GM06990 (cell line): Measurements from ENCODE around the gene MTARC1.

Source experiments
- DNase-seq: peaks from one replicate; pipeline ENCODE4 v3.0.0-alpha.2; 2011; ENCODE audit not compliant: insufficient read length; ENCODE audit errors: extremely low read depth
- H3K27me3 ChIP-seq: replicated peaks from 2 replicates; pipeline ENCODE4 v1.6.0; 2011; ENCODE audit warnings: low read length; ENCODE audit not compliant: control insufficient read depth, insufficient read depth
- H3K36me3 ChIP-seq: 2 replicates; pipeline ENCODE4 v1.5.1; 2011; ENCODE audit warnings: low read length; ENCODE audit not compliant: control insufficient read depth, insufficient read depth
- H3K4me3 ChIP-seq: replicated peaks from 2 replicates; pipeline ENCODE4 v1.5.1; 2011; ENCODE audit warnings: low read depth, mild to moderate bottlenecking, control low read depth, low read length
- CTCF ChIP-seq: IDR thresholded peaks from 2 replicates; pipeline ENCODE4 v1.5.1; 2011; ENCODE audit warnings: low read length, control low read depth, mild to moderate bottlenecking, inconsistent platforms; ENCODE audit not compliant: insufficient read depth, poor library complexity, severe bottlenecking

Gene MTARC1

GRCh38 chr1:220817907-220818306 is 31.2 kb downstream of the MTARC1 start:
- no peaks in the 10 kb centered on the region for H3K36me3 ChIP-seq
- H3K4me3 ChIP-seq: no peak overlapping the region
- DNase-seq: no peak
- no peak for TF ChIP-seq CTCF
- no peaks in the 10 kb centered on the region for H3K27me3 ChIP-seq

- DNase-seq: no peak
- H3K4me3 ChIP-seq: no peak overlapping the region
Observed at GRCh38 chr1:220818421-220819173, 31.9 kb downstream of the MTARC1 start.

GRCh38 chr1:220819467-220820026 is 32.8 kb downstream of the MTARC1 start:
- Histone ChIP-seq H3K4me3 (no peak overlapping the region), H3K36me3 (no peaks in the 10 kb centered on the region), H3K27me3 (no peaks in the 10 kb centered on the region)
- no peak for TF ChIP-seq CTCF
- DNase-seq: no peak

More at GRCh38 chr1:220818421-220819173, 31.9 kb downstream of the MTARC1 start:
- H3K36me3 ChIP-seq: no peaks in the 10 kb centered on the region
- no peak for TF ChIP-seq CTCF
- H3K27me3 ChIP-seq: no peaks in the 10 kb centered on the region

- Histone ChIP-seq H3K27me3 (no peaks in the 10 kb centered on the region), H3K4me3 (no peak overlapping the region), H3K36me3 (no peaks in the 10 kb centered on the region)
- DNase-seq: no peak
- TF ChIP-seq CTCF: no peak
Observed at GRCh38 chr1:220824031-220824989, 37.6 kb downstream of the MTARC1 start.

GRCh38 chr1:220825819-220826551 is 39.3 kb downstream of the MTARC1 start:
- no peaks in the 10 kb centered on the region for H3K36me3 ChIP-seq
- H3K4me3 ChIP-seq: no peak overlapping the region
- H3K27me3 ChIP-seq: no peaks in the 10 kb centered on the region
- DNase-seq: no peak
- no peak for TF ChIP-seq CTCF
